K562 (cell line): ENCODE data around the gene TMEM72. TPM values are rescaled to one million over a fixed set of nuclear protein-coding genes. Genes with fewer than 3 reads are reported as not detected.

Source experiments
- ATAC-seq: fragments of 200-7000 bp; cut with Tn5 transposase; 3 replicates; pipeline ENCODE4 v1.9.1; 2020; ENCODE audit warnings: moderate library complexity
- BruUV-seq: library from RNA; stranded (reverse); fragments of 400-500 nt; replicated peaks from 2 replicates; lab custom pipeline; 2021; lab: Mats Ljungman, UMichigan
- CTCF ChIA-PET: fragments of 300-600 bp; formaldehyde crosslinking; extraction: SDS; loops from one replicate; lab custom pipeline; 2021; ENCODE audit warnings: low intra/inter-chr PET ratio; lab: Yijun Ruan, JAX
- POLR2A ChIA-PET: fragments of 300-600, 350-650 bp; sonication (Branson Sonifier 250); formaldehyde crosslinking; extraction: SDS; loops from one replicate; lab custom pipeline; 2021; ENCODE audit warnings: antibody characterized with exemption, inconsistent platforms; lab: Yijun Ruan, JAX
- DNase-seq, 4 experiments: peaks; one replicate each; pipeline versions ENCODE4 v3.0.0 to v3.0.0-alpha.2; 2011 to 2018; ENCODE audit warnings: low spot score in 3 of 4, mixed read lengths in 3 of 4; ENCODE audit errors: extremely low read depth in 1 of 4
- FAIRE-seq: peaks from 2 replicates; lab custom pipeline; 2011; peaks lifted over from hg19 to GRCh38; lab: Jason Lieb, UNC
- H2AFZ ChIP-seq: 2 replicates; pipeline ENCODE4 v1.6.0; 2011; ENCODE audit warnings: low read depth, low read length, control low read depth, inconsistent platforms
- H3K27ac ChIP-seq: fragments of 200-600 bp; 3 replicates; pipeline ENCODE4 v1.8.0; 2011; ENCODE audit warnings: low read depth, mild to moderate bottlenecking, control low read depth, inconsistent platforms, low read length, moderate library complexity, mixed read lengths; ENCODE audit errors: extremely low read depth
- H3K27me3 ChIP-seq, 2 experiments: fragments of 300-600 bp in 1 of 2; 2 replicates in 1 of 2; 3 replicates in 1 of 2; pipeline versions ENCODE4 v1.6.0 to v1.8.0; 2011; ENCODE audit warnings: inconsistent platforms in 2 of 2, low read length in 2 of 2, mild to moderate bottlenecking in 1 of 2, mixed read lengths in 1 of 2, moderate library complexity in 1 of 2; ENCODE audit not compliant: control insufficient read depth in 2 of 2, insufficient read depth in 2 of 2
- H3K36me3 ChIP-seq: fragments of 300-600 bp; 3 replicates; pipeline ENCODE4 v1.8.0; 2011; ENCODE audit warnings: mild to moderate bottlenecking, low read length, inconsistent platforms; ENCODE audit not compliant: control insufficient read depth, insufficient read depth
- H3K4me1 ChIP-seq, 2 experiments: fragments of 200-600 bp in 1 of 2; replicated peaks in 1 of 2; 2 replicates in 1 of 2; 3 replicates in 1 of 2; pipeline versions ENCODE4 v1.5.1 to v1.8.0; 2011; ENCODE audit warnings: inconsistent platforms in 2 of 2, low read length in 2 of 2, mild to moderate bottlenecking in 1 of 2, mixed read lengths in 1 of 2, moderate library complexity in 1 of 2; ENCODE audit not compliant: control insufficient read depth in 2 of 2, insufficient read depth in 2 of 2
- H3K4me2 ChIP-seq: 2 replicates; pipeline ENCODE4 v1.6.1; 2011; ENCODE audit warnings: low read length, control low read depth, inconsistent platforms, mixed read lengths; ENCODE audit not compliant: insufficient read depth
- H3K4me3 ChIP-seq: fragments of 200-600 bp; sonication (generic), shearing (Covaris generic); 2 replicates; pipeline ENCODE4 v1.5.1; 2016; ENCODE audit warnings: control low read depth, inconsistent platforms
- H3K79me2 ChIP-seq: fragments of 200-600 bp; 3 replicates; pipeline ENCODE4 v1.8.0; 2011; ENCODE audit warnings: low read length, inconsistent platforms; ENCODE audit not compliant: control insufficient read depth, insufficient read depth
- H3K9ac ChIP-seq, 2 experiments: 2 replicates each; pipeline versions ENCODE4 v1.6.0 to v1.6.1; 2011; ENCODE audit warnings: low read depth in 2 of 2, low read length in 2 of 2, control low read depth in 1 of 2, inconsistent platforms in 1 of 2, mild to moderate bottlenecking in 1 of 2, mixed read lengths in 1 of 2; ENCODE audit not compliant: insufficient read depth in 1 of 2
- H3K9me1 ChIP-seq: one replicate; pipeline ENCODE4 v1.6.0; 2011; ENCODE audit warnings: inconsistent platforms, mild to moderate bottlenecking, low read length, moderate library complexity; ENCODE audit not compliant: control insufficient read depth, insufficient read depth
- H3K9me3 ChIP-seq: replicated peaks from 2 replicates; pipeline ENCODE4 v1.5.1; 2011; ENCODE audit warnings: low read depth, low read length, inconsistent platforms; ENCODE audit not compliant: control insufficient read depth, insufficient read depth
- H4K20me1 ChIP-seq: replicated peaks from 2 replicates; pipeline ENCODE4 v1.6.1; 2011; ENCODE audit warnings: low read length, inconsistent platforms, mixed read lengths; ENCODE audit not compliant: control insufficient read depth, insufficient read depth
- CTBP1 ChIP-seq: fragments of 450-650 bp; IDR thresholded peaks from 2 replicates; pipeline ENCODE4 v1.6.1; 2016; ENCODE audit warnings: borderline replicate concordance
- MNT ChIP-seq, 2 experiments: fragments of 450-650 bp; conservative IDR thresholded peaks; 2 replicates each; pipeline ENCODE4 v1.6.1; 2017; ENCODE audit warnings: mild to moderate bottlenecking in 2 of 2, moderate library complexity in 2 of 2
- MXD1 ChIP-seq: fragments of 250-450 bp; sonication (Bioruptor Pico); IDR thresholded peaks from 2 replicates; pipeline ENCODE4 v1.8.0; 2021; ENCODE audit warnings: borderline replicate concordance, mild to moderate bottlenecking, moderate library complexity; ENCODE audit not compliant: poor library complexity, severe bottlenecking
- RBM22 ChIP-seq: fragments of 200-400 bp; formaldehyde crosslinking; IDR thresholded peaks from 2 replicates; pipeline ENCODE4 v1.6.1; 2018; ENCODE audit warnings: low read length, low read depth; ENCODE audit not compliant: poor library complexity, severe bottlenecking
- RFX7 ChIP-seq: fragments of 250-450 bp; sonication (Bioruptor Pico); IDR thresholded peaks from 2 replicates; pipeline ENCODE4 v1.5.1; 2021; ENCODE audit warnings: mild to moderate bottlenecking
- SMAD3 ChIP-seq: fragments of 450-650 bp; formaldehyde crosslinking; conservative IDR thresholded peaks from 2 replicates; pipeline ENCODE4 v1.4.0; 2020; ENCODE audit warnings: mild to moderate bottlenecking
- XRCC4 ChIP-seq: IDR thresholded peaks from one replicate; pipeline ENCODE4 v1.6.1; 2011; ENCODE audit not compliant: insufficient read depth, insufficient read length; ENCODE audit errors: extremely low read depth
- ZBTB43 ChIP-seq: sonication (generic); formaldehyde crosslinking; IDR thresholded peaks from 2 replicates; pipeline ENCODE4 v1.8.0; 2023; ENCODE audit warnings: mild to moderate bottlenecking, missing genetic modification reagents
- ZNF318 ChIP-seq, 2 experiments: fragments of 450-650 bp; IDR thresholded peaks; 2 replicates each; pipeline ENCODE4 v1.6.1; 2016; ENCODE audit warnings: mild to moderate bottlenecking in 2 of 2, borderline replicate concordance in 1 of 2, low read depth in 1 of 2, moderate library complexity in 1 of 2
- ZNF354B ChIP-seq: fragments of 250-450 bp; sonication (Bioruptor Pico); IDR thresholded peaks from 2 replicates; pipeline ENCODE4 v1.4.0; 2020
- ZNF41 ChIP-seq: fragments of 250-450 bp; sonication (Bioruptor Pico); conservative IDR thresholded peaks from 2 replicates; pipeline ENCODE4 v1.4.0; 2020; ENCODE audit warnings: mild to moderate bottlenecking
- WGBS: fragments of 100-300 bp; shearing (Covaris generic); methylation state at CpG from one replicate; pipeline ENCODE4 v1.1.6; 2016; ENCODE audit warnings: low coverage, mixed read lengths; ENCODE audit not compliant: insufficient coverage; ENCODE audit errors: missing lambda C conversion rate; 5-methylcytosine and 5-hydroxymethylcytosine counted together
- in situ Hi-C: fragments of 300-500 bp; cut with MboI; formaldehyde crosslinking; loops from 4 replicates; pipeline ENCODE4 v1.15.0; 2018; ENCODE audit warnings: inconsistent platforms, mixed read lengths
- intact Hi-C: fragments of 100-400 bp; cut with micrococcal nuclease; formaldehyde crosslinking; loops from 2 replicates; pipeline ENCODE4 v1.14.2; 2022
- polyA plus RNA-seq, 8 experiments: library from polyadenylated mRNA; depleted of rRNA in 4 of 8; stranded (reverse) in 5 of 8; unstranded in 3 of 8; fragments of >200 nt; fragmentation: Nextera tagmentation in 2 of 8; fragmentation: Illumina TruSeq in 1 of 8; extraction: Ambion mirVana in 2 of 8; extraction: Trizol in 1 of 8; gene quantifications; 2 replicates each; pipeline versions ENCODE4 v1.2.1 to v1.2.3, GENCODE V29; 2011 to 2014; ENCODE audit warnings: inconsistent platforms in 1 of 8, missing spikeins in 1 of 8
- total RNA-seq, 7 experiments: library from RNA; depleted of rRNA in 6 of 7; stranded (reverse); fragments of >200 nt in 6 of 7; fragmentation: Illumina TruSeq in 2 of 7; extraction: Trizol in 2 of 7; gene quantifications; 2 replicates each; pipeline versions ENCODE4 v1.2.1 to v1.2.3, GENCODE V29; 2011 to 2021; ENCODE audit warnings: low replicate concordance in 1 of 7

Gene TMEM72
- total and polyA plus RNA-seq, 9 of the 15 experiments (the other 6 are each of a cell fraction or from before 2014, with no cell fraction given) = not detected

GRCh38 chr10:44949915-44950314 lies 38.8 kb downstream of the TMEM72 start:
- H3K4me2 ChIP-seq = no peak overlapping the region
- BruUV-seq = no TSS peak
- H3K79me2 ChIP-seq = no peaks in the 10 kb centered on the region
- in situ Hi-C loops (no loop called here), intact Hi-C loops (no loop called here)
- no peak for DNase-seq
- no peak overlapping the region for H3K27ac ChIP-seq
- H3K9ac ChIP-seq = no peak overlapping the region
- H4K20me1 ChIP-seq = no peaks in the 10 kb centered on the region
- no peaks in the 10 kb centered on the region for H3K4me1 ChIP-seq
- no peak for ATAC-seq
- H3K36me3 ChIP-seq = no peaks in the 10 kb centered on the region
- H3K9me3 ChIP-seq = no peaks in the 10 kb centered on the region
- no peaks in the 10 kb centered on the region for H3K9me1 ChIP-seq
- H3K27me3 ChIP-seq = peaks cover 9 to 19% of the 10 kb centered on the region in 2 experiments; a peak in 4 of 5 replicates
- H2AFZ ChIP-seq = no peak overlapping the region
- no peak overlapping the region for H3K4me3 ChIP-seq
- WGBS = 3% methylated on average over 3 of the region's 3 CpGs
- POLR2A ChIA-PET = interaction anchor here (0.5 to 1.0 kb wide), 3 partner anchors 14 to 123 kb away, joined by 3 read pairs; no protein-coding TSS in a partner anchor
- no peak for FAIRE-seq
- CTCF ChIA-PET = no interaction called here
- TF ChIP-seq SMAD3 (CRISPR knock-in tag) = no peak
- TF ChIP-seq ZBTB43 (CRISPR knock-in tag) = no peak
- no peak for TF ChIP-seq XRCC4
- TF ChIP-seq CTBP1 = no peak
- TF ChIP-seq RBM22 = no peak
- TF ChIP-seq RFX7 (CRISPR knock-in tag) = no peak
- no peak for TF ChIP-seq MXD1
- TF ChIP-seq ZNF41 (CRISPR knock-in tag) = no peak
- no peak for TF ChIP-seq ZNF354B (CRISPR knock-in tag)
- no peak for TF ChIP-seq ZNF318 (IDR thresholded peaks at IDR 0.05; ENCODE audit: borderline replicate concordance in 1 of 2, low read depth in 1 of 2)
- TF ChIP-seq MNT (conservative IDR thresholded peaks at IDR 0.05) = no peak
